Ureter (tissue), 1 donor: Measurements from ENCODE around the gene ATP8A2. TPM values are rescaled to one million over a fixed set of nuclear protein-coding genes. Genes with fewer than 3 reads are reported as not detected.
"Not testable (repeated sequence)": the region's sequence is repeated elsewhere in the genome, so short reads cannot be mapped to it uniquely, and the experiment has no call there.

ENCODE experiments used
- DNase-seq: peaks from one replicate; pipeline ENCODE4 v3.0.0-alpha.2; 2020; ENCODE audit warnings: low spot score
- total RNA-seq: library from RNA; stranded (reverse); gene quantifications from one replicate; pipeline ENCODE4 v1.2.4, GENCODE V29; 2023
- donor health status: DM: yes; HTN: yes; CAD: no.

Gene ATP8A2
- 0.13 TPM for total RNA-seq

DNA sequence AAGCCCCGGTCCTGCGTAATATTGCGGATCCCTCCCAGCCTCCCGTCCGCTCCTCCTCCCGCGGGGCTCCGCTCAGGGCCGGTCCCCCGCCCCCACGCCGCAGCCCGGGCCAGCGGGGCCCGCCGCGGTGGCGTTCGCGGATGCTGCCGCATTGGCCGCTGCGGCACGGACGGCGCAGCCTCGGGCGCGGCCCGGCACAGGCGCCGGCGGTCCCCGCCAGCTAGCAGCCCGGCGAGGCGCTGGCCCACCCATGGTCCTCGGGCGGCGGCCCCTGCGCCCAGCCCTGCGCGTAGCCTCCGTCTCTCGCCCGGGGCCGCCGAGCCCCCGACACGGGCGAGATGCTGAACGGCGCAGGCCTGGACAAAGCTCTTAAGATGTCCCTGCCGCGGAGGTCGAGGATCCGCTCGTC is at the start of gene ATP8A2:
TSS of gene ATP8A2 (plus strand) at position 100 of the 409 bp plus-strand sequence. CDS start at position 339, 239 bp downstream.
- DNase-seq, result no peak

DNA sequence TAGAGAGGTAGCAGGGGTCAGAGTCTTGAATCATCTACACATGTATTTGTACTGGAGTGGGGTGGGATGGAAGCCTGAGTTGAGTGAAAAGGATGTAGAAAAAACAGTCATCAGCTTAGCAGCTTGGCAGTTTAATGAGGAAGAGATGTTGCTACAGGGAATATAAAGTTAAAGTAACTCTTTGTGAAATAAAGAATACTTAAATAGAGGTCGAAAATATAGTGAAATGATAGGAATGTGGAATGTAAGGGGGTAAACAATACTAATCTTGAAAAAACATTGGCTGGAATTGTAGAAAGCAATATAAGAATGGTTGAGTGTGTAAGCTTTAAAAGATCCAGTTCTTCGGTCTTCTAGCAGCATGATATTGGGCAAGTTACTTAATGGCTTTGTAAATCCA is 47.7 kb upstream of the ATP8A2 start:
- DNase-seq, result no peak

DNA sequence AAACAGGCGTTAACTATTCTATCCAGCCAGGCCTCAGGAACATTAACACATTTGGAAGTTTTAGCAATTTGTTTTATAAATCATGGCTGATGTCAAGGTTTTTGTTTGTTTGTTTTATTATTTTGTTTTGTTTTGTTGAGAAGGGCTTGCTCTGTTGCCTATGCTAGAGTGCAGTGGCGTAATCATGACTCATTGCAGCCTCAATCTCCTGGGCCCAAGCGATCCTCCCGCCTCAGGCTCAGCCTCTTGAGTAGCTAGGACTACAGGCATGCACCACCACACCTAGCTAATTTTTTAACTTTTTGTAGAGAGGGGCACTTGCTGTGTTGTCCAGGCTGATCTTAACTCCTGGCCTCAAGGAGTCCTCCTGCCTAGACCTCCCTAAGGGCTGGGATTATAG is 42.1 kb upstream of the ATP8A2 start:
- no peak for DNase-seq

DNA sequence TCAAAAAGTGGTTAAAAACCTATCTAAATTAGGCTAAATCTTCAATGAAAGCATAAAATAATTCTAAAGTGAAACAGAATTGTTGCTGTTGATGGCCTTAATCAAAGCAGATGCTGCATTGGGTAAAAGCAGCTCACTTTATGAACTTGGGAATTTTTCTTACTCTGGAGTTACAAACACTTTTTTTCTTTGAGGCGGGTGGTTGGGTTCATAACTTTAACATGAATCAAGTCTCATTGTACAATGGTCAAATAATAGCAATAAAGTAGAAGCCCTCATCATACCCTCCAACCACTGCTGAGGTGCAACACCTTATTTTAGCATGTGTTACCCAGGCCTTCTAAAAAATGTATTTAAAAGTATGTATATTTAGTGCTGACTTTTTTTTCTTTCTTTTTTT is 41.2 kb upstream of the ATP8A2 start:
- DNase-seq, result no peak

DNA sequence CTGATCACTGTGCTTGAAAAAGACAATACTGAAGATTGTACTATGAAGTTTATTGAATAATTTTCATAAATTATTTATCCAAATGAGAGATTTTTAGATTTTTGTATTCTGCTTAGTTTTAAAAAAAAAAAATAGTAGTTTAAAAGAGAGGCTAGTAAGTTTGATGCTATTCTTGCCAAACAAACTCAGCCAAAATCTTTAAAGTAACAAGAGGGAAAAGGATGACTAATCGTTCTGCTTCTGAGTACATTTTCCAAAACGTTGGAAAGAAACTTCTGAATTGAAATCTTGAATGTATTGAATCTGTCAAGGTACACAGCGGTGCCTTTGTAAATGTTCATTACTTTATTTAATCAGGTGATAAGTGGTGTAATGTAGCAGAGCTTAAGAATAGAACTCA is 35.9 kb upstream of the ATP8A2 start:
- no peak for DNase-seq

DNA sequence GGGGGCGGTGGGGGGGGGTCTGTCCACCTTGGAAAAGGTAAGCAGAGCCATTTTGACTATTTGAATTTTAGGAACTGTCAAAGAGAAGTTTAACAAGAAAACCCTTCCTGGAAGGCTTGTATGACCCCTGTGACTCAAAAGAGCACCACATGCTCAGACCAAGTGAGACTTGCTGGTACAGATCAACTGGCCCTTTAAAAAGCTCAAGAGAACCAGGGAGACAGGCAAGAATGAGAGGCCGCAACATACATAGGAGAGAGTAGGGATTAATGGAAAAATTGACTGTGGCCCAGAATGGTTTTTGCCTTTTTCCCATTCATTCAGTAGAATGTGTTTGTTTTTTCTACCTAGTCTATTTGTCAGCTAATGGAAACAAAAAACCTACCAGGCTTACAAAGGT is 26.2 kb upstream of the ATP8A2 start:
- DNase-seq, result no peak

DNA sequence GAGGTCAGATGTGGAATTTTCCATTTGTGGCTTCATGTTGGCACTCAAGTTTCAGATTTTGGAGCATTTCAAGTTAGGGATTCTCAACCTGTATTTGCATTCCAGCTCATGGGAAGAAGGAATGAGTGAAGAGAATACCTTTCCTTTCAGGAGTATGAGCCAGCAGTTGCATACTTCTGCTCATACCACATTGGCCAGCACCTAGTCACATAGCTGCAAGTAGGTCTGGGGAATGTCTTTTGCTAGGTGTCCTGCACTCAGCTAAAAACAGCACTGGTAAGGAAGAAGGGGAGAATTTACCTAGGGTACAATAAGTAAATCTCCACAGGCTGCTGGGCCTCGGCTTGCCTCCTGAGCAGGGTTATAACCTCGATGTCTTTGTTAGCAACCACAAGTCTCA is 24.6 kb upstream of the ATP8A2 start:
- no peak for DNase-seq

DNA sequence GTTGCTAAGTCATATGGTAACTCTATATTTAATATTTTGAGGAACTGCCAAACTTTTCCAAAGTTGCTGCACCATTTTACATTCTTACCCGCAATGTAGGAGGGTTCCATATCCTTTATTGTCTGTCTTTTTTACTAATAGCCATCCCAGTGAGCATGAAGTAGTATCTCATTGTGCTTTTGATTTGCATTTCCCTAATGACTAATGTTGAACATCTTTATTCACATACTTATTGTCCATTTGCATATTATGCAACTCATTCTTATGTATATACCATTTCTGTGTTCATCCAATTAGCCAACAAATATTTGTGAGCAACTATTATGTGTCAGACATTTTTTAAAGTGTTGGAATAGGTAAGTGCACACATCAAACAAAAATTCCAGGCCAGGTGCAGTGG is 20.4 kb upstream of the ATP8A2 start:
- DNase-seq, result no peak

DNA sequence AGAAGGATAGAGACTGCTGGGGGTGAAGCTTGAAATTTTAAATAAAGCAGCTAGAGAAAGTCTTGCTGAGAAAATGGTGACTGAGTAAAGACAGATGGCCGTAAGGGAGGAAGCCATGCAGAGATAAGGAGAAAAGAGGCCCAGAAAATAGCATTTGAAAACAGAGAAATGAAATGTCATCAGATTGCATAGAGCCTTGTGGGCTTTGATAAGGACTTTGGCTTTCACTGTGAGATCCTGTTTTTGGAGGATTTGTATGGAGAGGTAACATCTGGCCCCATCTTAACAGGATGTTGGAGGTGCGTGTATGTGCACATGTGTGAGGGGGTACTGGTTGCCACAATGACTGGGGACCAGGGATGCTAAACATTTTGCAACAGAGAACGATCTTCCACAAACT is 19.5 kb upstream of the ATP8A2 start:
- DNase-seq, result no peak

DNA sequence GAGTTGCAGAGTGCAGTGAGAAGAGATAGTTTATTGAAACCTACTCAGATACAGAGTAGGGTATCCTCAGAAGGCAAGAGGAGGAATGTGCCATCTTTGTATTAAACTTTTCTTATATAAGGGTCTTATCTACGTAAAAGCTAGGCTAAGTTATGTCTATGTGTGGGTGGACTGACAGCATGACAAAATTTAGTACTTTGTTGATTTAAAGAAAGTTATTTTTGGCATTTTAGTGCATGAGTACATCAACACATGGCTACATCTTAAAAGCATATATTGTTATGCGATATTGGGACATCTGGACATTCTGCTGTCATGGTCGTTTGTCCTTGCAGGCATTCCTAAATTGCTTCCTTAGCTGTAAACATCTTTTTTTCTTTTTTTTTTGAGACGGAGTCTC is 19.0 kb upstream of the ATP8A2 start:
- no peak for DNase-seq

DNA sequence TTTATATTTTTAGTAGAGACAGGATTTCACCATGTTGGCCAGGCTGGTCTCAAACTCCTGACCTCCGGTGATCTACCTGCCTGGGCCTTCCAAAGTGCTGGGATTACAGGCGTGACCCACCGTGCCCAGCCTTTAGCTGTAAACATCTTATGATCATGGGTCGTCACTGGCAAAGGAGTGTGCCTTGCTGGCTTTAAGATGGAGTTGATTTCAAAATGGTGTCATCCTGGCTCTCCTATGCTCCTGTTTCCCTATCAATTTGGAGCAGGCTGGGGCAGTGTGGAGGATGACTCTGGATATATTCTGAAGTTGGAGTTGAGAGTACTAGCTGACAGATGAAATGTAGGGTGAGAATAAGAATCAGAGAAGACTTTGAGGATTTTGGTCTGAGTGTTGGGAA is 18.4 kb upstream of the ATP8A2 start:
- no peak for DNase-seq

DNA sequence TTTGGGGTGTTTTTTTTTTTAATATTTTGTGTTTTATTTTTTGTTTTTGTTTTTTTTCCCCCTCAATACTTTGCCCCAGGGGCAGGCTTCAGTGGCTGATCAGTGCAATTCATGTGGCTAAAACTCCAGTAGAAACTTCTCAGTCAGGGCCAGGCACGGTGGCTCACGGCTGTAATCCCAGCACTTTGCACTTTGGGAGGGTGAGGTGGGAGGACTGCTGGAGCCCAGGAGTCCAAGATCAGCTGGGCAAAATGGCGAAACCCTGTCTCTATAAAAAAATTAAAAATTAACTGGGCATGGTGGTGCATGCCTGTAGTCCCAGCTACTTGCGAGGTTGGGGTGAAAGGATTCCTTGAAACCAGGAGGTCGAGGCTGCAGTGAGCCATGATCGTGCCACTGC is 17.4 kb upstream of the ATP8A2 start:
- DNase-seq, result no peak

DNA sequence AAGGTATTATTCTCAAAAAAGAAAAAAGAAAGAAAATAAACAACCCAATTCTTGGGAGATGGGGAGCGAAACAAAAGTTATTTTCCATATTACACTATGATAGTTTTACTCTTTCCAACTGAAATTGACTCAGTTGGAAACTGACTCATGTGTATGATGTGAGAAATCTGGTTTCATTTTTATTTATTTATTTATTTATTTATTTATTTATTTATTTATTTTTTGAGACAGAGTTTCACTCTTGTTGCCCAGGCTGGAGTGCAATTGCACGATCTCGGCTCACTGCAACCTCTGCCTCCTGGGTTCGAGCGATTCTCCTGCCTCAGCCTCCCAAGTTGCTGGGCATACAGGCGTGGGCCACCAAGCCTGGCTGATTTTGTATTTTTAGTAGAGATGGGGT is 11.3 kb upstream of the ATP8A2 start:
- DNase-seq, result not testable (repeated sequence)

DNA sequence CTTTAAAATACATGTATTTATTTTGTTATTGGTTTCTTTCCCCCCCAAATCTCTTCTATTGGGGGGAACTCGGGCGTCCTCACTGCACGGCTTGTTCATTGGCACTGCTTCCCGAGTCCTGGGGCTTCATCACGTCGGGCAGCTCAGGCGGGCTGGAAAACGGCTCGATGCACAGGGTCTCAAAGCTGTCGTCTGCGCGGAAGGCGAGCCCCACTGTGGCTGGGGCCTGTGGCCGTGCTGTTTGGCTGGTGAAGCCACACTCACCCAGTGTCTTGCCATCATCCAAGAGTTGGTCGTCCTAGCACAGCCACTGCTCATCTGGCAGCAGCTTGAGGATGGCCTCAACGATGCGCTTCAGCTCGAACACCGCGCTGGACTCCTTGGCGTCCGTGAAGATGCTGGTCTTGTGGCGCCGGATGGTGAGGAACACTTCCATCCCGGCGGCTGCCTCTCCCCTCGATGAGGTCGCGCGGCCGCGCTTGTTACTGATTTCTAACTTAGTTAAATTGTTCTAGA is 6.0 kb upstream of the ATP8A2 start:
- DNase-seq, result no peak

DNA sequence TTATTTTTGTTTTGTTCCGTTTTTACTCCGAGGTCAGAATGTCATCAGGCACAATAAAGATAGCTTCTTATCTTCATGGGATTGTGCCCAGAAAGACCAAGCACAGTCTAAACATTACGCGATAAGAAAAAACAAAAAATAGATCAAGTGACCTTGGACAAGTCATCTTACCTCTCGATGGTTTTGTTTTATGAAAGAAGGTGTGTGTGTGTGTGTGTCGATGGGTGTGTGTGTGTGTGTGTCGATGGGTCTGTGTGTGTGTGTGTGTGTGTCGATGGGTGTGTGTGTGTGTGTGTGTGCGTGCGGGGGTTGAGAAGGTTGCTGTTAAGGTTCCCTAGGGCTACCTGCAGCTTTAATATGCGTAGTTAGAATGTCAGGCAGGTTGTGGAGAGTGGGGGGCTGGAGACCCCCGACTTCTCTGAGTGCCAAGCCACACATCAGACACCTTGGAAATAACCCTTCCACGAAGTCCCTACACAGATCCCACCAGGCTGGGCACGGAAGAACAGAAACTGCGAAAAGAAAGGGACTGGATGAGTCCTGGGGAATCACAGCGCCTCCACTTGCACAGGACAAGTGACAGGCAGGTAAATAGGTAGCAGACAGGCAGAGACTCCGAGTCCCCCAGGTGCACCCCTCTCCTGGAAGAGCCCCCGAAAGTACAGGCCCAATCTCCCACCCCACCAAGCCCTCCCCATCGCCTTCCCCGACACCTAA is 458 bp upstream of the ATP8A2 start:
- DNase-seq, result no peak

DNA sequence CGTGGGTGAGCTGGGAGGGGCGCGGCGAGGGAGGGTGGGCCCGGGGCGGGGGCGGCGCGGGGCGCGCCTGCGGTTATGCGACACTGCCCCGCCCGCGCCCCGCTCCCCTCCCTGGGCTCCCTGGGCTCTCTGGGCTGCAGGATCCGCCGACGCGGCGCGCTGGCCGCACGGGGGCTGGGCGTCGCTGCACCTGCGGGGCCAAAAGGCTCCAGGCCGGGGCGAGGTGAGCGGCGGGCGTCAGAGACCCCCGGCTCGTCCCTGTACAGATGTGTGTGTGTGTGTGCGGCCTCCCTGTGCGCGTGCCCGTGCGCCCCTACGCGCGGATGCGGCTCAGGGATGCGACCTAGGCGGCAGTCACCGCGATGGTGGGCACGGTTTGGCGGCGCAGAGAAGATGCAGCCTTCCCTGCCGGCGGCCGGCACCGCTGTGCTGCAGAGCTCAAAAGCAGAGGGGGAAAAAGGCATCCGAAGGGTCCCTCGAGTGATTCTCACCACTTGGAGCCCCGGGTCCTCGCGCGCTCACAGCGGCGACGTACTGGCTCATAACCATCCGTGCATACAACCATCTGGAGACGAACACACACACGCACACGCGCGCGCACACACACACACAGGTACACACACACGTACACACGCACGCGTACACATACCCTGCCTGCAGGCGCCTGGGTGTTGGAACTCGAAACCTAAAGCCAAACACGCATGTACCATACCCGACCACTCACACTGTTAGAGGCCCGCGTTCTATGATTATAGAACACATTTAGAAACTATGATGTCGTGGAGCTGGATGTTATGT is 709 bp downstream of the ATP8A2 start:
- DNase-seq, result no peak

DNA sequence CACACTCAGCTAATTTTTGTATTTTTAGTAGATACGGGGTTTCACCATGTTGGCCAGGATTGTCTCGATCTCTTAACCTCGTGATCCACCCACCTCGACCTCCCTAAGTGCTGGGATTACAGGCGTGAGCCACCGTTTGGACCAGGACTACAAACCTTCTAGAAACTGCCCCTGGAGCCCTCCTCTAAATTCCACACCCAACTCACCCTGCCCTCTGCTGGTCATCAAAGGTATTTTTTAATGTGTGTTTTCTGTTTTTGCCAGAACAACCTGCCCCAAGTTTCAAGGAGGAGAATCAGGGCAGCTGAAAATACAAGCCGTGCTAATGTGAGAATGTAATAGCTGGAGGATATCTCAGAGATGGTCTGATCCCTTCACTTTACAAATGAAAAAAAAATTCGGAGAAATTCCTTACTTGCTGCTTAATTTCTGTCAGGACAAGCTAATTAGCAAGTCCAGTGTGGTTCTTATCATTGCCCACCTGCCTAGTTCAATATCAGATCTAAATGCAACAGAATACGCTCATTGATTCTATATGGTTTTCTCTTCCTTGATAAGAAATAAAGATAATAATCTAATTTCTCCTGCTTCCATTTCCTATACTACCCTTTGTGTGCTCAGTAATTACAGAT is 4.1 kb downstream of the ATP8A2 start:
- DNase-seq, result no peak

DNA sequence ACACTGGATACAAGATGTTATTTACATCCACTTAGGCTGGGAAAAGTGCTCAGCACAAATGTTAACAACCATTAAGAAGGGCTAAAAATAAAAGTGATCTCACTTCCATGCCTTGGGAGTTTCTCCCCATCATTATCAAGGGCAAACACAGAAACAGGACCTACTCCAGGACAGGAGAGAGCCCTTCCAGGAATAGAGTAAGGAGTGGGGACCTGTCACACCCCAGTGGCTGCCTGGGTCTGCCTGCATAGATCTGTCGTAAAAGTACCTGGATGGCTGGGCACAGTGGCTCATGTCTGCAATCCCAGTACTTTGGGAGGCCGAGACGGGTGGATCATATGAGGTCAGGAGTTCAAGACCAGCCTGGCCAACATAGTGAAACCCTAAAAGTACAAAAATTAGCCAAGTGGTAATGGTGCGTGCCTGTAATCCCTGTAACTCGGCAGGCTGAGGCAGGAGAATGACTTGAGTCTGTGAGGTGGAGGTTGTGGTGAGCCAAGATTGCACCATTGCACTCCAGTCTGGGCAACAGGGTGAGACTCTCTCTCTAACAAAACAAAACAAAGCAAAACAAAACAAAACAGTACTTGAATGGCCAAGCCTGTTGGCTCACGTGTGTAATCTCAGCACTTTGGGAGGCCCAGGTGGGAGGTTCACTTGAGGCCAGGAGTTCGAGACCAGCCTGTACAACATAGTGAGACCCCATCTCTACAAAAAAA is 5.6 kb downstream of the ATP8A2 start:
- no peak for DNase-seq

DNA sequence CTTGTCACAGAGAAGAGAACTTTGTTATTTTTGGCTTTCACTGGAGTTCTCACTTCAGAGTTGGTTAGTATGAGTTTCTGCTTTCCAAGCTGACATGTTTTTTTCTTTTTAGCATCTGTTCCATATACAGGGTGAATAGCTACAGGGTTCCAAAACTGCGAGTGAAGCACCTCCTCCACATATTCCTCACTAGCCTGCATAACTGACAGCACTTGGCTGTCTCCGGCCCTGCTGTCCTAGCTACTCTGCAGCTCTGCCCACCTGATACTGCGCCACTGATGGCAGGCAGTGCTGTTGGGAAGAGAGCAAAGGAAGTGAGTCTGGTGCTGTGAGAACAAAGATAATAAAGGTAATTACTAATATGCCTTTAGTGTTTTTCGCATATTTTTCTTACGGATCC is 6.8 kb downstream of the ATP8A2 start:
- DNase-seq, result no peak

DNA sequence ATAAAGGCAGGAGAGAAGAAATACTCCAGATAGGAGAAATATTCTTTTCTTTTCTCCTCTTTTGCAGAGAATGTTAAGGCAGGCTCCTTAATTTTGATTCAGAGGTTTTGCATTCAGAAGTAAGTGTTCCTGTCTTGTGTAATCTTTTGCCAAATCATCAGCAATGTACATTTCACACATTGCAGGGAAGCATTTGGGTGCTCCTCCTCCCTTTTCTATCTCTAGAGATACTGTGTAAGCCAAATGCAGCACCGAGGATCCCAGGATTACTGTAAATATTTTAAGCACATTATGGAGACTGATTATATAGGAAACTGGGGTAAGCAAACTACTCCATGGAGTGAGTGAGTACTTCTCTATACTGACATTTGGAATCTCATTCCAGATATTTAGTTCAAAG is 7.2 kb downstream of the ATP8A2 start:
- DNase-seq, result no peak

DNA sequence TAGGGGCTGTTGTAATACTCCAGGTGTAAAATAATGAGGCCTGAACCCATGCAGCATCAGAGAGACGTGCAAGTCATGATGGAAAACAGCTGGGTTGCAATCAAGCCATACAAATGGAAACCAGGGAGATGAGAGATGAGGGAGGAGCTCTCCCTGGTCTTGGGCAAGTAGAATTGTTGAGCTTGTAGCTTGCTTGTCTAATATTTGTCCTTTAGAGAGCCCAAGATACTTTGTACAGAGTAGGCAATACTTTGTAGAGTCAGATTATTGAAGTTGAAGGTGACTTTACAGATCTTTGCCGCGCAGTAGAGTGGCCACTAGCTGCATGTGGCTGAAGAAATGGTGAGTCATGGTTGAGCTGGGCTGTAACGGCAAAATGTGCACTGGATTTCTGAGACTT is 8.3 kb downstream of the ATP8A2 start:
- no peak for DNase-seq

DNA sequence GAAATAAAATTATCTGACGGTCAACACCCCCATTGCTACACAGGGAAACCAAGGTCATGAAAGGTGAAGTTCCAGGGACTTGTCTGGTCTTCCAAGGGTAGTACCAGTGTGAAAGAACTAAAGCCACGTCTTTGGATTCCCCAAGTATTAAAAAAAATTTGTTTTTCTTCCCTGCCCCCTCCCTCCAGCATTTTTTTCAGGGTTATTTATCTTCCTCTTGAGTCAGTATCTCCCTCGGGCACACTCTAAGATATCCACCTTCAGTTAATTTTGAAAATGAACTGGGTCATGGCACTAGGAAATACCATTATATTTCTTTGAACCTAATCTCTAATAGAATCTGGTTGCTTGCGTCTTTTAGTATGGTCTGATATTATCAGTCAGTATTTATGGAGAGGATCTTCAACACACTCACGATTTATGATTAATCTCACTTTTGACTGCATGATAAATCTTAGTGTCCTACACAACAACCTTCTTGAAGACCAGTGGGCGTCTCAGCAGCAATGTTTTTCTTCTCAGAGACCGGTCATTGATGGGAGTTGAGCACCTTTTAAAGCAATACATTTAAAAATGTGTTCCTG is 9.1 kb downstream of the ATP8A2 start:
- no peak for DNase-seq
